Measurements from ENCODE around the gene XRCC1. TPM values are rescaled to one million over a fixed set of nuclear protein-coding genes. Genes with fewer than 3 reads are reported as not detected.
A peak's percentile ranks its signal among the peaks of the same experiment; 100 is the strongest.

XRCC1 gene
- total and polyA plus RNA-seq, 9 of the 15 experiments (the other 6 are each of a cell fraction or from before 2014, with no cell fraction given): 1.5 to 36.9 (median 24.9) TPM

GRCh38 chr19:43532962-43533545, 42.3 kb downstream of the XRCC1 start, which contains the start of gene ZNF575 (continued):
- TF ChIP-seq ZNF449 (CRISPR knock-in tag; IDR thresholded peaks at IDR 0.05) (no peak), MED1 (CRISPR knock-in tag; IDR thresholded peaks at IDR 0.05; ENCODE audit: borderline replicate concordance) (no peak), ZBTB12 (CRISPR knock-in tag; IDR thresholded peaks at IDR 0.05) (no peak), TAL1 (IDR thresholded peaks at IDR 0.05) (no peak), BRD9 (IDR thresholded peaks at IDR 0.05; ENCODE audit: low read depth, partially characterized antibody) (no peak), KDM5B (IDR thresholded peaks at IDR 0.05; ENCODE audit: insufficient replicate concordance, low read depth, low read length) (no peak), SP1 (CRISPR knock-in tag; IDR thresholded peaks at IDR 0.05) (no peak), MTF1 (CRISPR knock-in tag; IDR thresholded peaks at IDR 0.05; ENCODE audit: borderline replicate concordance) (no peak), ZNF655 (CRISPR knock-in tag; IDR thresholded peaks at IDR 0.05) (no peak), ZBTB7A (IDR thresholded peaks at IDR 0.05; ENCODE audit: borderline replicate concordance, control insufficient read depth, low read depth, low read length) (no peak; the same call in 1 of the 2 replicates), CHCHD3 (CRISPR knock-in tag; IDR thresholded peaks at IDR 0.05) (no peak), FOXO4 (CRISPR knock-in tag; IDR thresholded peaks at IDR 0.05) (no peak), MYNN (IDR thresholded peaks at IDR 0.05) (peak; percentile 54; the same call in 1 of the 2 replicates), MYNN (CRISPR knock-in tag; IDR thresholded peaks at IDR 0.05) (no peak), PHTF2 (CRISPR knock-in tag; IDR thresholded peaks at IDR 0.05) (no peak), HDAC3 (IDR thresholded peaks at IDR 0.05; ENCODE audit: borderline replicate concordance, partially characterized antibody) (no peak), KDM2B (CRISPR knock-in tag; IDR thresholded peaks at IDR 0.05) (no peak), NFE2L1 (tag; IDR thresholded peaks at IDR 0.05; ENCODE audit: borderline replicate concordance, low read depth) (no peak), JUN (IDR thresholded peaks at IDR 0.05; ENCODE audit: borderline replicate concordance, low read depth, low read length) (no peak), JUN (CRISPR knock-in tag; IDR thresholded peaks at IDR 0.05; ENCODE audit: borderline replicate concordance) (no peak; the same call in 1 of the 2 replicates), SREBF1 (IDR thresholded peaks at IDR 0.05; ENCODE audit: borderline replicate concordance, low read depth, low read length) (no peak), LARP7 (IDR thresholded peaks at IDR 0.05) (no peak)
